HG03378 (cell line): ENCODE data around the gene GTPBP6.
"Not testable (repeated sequence)": the region's sequence is repeated elsewhere in the genome, so short reads cannot be mapped to it uniquely, and the experiment has no call there.

Source experiments
- ATAC-seq: cut with Tn5 transposase; IDR thresholded peaks from one replicate; pipeline ENCODE4 v1.9.1; 2021; ENCODE audit warnings: mild to moderate bottlenecking, moderate library complexity; ENCODE audit not compliant: unreplicated experiment

GTPBP6 gene

DNA sequence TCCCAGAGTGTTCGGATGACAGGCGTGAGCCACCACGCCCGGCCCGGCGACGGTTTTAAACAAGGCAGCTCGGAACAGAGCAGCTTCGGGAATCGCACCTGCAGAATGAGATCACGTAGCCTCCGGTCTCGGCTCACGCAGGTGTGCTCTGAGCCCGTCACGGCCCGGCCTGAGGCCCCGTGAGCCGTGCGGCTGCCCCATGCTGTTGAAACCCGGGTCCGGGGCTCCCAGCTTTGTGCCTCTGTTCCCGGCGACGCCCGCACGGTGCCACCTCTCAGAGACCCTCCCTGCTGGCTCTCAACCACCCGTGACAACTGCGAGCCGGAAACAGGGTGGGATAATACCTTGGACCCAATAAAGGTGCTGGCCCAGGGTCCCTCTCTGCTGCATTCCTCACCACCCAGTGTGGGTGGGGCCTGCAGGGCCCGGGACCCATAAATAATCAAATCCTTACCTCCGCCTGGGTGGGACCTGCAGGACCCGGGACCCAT, 50.8 kb downstream of the GTPBP6 start:
- no peak for ATAC-seq

DNA sequence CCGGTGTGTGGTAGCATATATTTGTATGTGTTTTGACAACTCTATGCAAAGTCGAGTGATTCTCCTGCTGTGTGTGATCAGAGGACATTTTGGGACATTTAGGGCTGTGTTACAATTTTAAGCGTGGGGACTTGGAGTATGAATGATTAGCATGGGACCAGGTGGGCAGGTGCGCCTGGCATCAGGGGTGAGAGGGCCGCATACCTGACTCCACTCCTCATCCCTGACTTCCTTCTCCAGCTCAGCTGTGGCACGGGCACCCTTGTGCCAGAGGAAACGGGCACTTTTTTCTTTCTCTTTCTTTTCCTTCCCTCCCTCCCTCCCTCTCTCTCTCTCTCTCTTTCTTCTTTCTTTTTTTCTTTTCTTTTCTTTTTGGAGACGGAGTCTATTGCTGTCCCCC, 53.1 kb downstream of the GTPBP6 start:
- ATAC-seq, result no peak

DNA sequence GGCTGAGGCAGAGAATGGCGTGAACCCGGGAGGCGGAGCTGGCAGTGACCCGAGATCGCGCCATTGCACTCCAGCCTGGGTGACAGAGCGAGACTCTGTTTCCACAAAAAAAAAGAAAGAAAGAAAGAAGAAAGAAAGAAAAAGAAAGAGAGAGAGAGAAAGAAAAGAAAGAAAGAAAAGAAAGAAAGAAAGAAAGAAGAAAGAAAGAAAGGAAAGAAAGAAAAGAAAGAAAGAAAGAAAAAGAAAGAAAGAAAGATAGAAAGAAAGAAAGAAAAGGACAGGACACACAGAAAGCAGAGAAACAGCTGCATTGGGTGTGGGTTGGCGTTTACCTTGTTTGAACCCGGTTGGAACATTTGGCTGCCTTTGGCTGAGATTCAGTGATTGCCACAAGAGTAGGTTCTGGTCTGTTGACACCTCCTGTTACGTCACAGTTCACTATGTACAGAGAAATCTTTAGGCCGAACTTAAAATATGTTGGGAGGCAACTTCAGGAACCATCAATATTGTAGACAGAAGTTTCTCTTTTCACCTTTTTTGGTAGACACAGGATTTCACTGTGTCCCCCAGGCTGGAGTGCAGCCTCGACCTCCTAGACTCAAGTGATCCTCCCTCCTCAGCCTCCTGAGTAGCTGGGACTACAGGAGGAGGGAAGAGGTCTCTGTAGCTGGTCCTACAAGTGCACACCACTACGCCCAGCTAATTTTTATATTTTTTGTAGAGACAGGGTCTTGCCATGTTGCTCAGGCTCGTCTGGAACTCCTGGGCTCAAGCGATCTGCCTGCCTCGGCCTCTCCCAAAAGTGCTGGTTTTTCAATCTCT, 53.8 kb downstream of the GTPBP6 start:
- ATAC-seq, result no peak

- ATAC-seq, result not testable (repeated sequence)
Observed at GRCh38 chrX:264006-264405, 54.6 kb downstream of the GTPBP6 start.

DNA sequence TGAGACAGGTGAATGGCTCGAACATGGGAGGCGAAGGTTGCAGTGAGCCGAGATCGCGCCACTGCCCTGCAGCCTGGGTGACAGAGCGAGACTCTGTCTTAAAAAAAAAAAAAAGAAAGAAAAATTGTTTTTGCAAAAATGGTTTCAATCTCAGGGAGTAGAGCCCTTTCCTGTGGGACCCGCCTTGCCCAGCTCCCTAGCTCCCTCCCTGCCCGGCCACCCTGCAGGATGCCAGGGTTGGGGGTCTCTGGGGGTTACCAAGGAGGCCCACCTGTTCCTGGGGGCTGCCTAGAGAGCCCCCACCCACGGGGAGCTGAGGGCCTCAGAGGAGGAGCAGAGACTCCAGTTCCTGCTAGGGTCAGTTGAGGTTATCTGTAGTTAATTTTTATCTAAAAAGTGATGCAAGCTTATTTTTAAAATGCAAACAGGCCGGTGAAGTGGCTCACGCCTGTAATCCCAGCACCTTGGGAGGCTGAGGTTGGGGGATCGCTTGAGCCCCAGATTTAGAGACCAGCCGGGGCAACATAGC, 56.2 kb downstream of the GTPBP6 start:
- ATAC-seq, result no peak

GRCh38 chrX:261919-262352, 56.7 kb downstream of the GTPBP6 start:
- no peak for ATAC-seq

DNA sequence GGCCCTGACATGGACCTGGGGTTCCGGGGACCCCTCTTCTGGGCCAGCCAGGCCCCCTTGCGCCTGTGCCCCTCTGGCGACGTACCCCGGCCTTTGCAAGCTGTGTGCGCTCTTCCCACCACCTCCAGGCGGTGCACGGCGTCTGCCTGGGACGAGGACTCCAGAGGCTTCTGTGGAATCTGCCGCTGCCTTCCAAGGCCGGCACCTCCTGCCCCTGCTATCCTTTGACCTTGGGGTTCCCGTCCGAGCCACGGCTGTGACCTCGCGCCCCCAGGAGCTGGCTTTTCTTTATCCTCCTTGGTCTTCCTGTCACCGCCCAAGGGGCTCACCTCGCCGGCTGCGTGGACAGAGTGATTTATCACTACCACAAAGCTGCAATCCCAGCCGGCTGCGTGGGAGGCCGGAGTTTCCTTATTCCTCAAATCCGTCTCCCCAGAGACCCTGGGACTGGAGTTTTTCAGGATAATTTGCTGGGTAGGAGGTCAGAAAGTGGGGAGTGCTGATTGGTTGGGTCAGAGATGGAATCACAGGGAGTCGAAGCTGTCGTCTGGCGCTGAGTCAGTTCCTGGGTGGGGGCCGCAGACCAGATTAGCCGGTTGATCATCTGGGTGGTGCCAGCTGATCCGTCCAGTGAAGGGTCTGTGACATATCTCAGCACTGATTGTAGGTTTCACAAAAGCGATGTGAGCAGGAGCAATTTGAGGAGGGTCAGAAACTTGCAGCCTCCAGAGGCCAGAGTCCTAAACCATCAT, 57.3 kb downstream of the GTPBP6 start:
- no peak for ATAC-seq

GRCh38 chrX:259692-260355, 58.8 kb downstream of the GTPBP6 start:
- ATAC-seq, result no peak

DNA sequence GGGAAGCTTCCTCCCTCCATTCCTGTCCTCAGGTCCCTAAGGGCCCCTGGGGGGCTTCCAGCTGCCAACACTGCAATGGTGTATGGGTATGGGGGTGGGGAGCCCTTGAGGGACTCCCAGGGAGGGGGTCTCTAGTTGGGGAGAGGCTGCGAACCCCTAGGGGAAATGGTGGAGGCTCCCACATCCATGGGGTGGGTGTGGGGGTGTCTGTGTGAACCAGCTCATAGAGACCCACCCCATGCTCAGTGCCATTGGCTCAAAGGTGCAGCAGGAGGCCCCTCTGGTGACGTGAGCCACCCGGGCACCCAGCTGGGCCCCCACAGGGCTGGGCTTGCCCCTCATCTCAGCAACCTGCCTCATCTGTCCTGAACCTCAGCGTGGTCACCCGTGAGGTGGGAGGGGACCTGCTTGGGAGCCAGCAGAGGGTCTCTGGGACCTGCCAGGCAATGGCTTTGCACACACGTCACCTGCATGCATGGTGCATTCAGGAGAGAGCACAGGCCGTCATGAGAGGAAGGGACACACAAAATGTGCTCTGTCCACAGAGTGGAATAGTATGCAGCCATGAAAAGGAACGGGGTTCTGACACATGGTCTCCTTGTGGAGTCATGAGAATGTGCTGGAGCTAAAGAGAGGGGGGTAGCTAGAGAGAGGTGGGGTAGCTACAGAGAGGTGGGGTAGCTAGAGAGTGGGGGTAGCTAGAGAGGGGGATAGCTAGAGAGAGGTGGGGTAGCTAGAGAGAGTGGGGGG, 60.1 kb downstream of the GTPBP6 start:
- no peak for ATAC-seq

- no peak for ATAC-seq
Observed at GRCh38 chrX:257681-258289, 60.8 kb downstream of the GTPBP6 start.

DNA sequence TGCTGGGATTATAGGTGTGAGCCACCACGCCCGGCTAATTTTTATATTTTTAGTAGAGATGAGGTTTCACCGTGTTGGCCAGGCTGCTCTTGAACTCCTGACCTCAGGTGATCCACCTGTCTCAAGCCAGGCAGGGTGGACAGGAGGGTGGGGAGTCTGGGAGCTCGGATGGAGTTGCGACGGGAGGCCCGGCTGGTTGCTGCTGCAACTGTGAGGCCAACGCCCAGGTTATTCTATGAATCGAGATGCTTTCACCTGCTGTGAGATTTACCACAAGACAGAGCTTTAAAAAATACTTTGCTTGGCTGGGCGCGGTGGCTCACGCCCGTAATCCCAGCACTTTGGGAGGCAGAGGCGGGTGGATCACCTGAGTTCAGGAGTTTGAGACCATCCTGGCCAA, 61.5 kb downstream of the GTPBP6 start:
- not testable (repeated sequence) for ATAC-seq

GRCh38 chrX:255923-256331, 62.7 kb downstream of the GTPBP6 start:
- no peak for ATAC-seq
